CD4-positive, alpha-beta memory T cell (primary cell): ENCODE data around the gene HEATR5A. TPM values are rescaled to one million over a fixed set of nuclear protein-coding genes. Genes with fewer than 3 reads are reported as not detected.
"Not testable (repeated sequence)": the region's sequence is repeated elsewhere in the genome, so short reads cannot be mapped to it uniquely, and the experiment has no call there.

Source experiments
- CTCF ChIA-PET: fragments of 350-600 bp; sonication (Branson Sonifier 250); formaldehyde crosslinking; loops from one replicate; lab custom pipeline; 2021; ENCODE audit warnings: inconsistent platforms; ENCODE audit not compliant: partially characterized antibody; lab: Charles Lee
- POLR2A ChIA-PET: fragments of 350-600 bp; sonication (Branson Sonifier 250); formaldehyde crosslinking; loops from one replicate; lab custom pipeline; 2021; ENCODE audit not compliant: partially characterized antibody; lab: Charles Lee
- DNase-seq, 5 donors: peaks; one replicate each; pipeline versions ENCODE4 v3.0.0 to v3.0.0-alpha.2; 2020 to 2022; ENCODE audit warnings: mixed read lengths in 1 of 5
- H3K27ac ChIP-seq: one replicate; pipeline ENCODE4 v1.7.0; 2013; ENCODE audit warnings: low read depth, low read length
- H3K27me3 ChIP-seq: 2 replicates; pipeline ENCODE4 v1.7.0; 2013; ENCODE audit warnings: mild to moderate bottlenecking, low read length, moderate library complexity; ENCODE audit not compliant: insufficient read depth
- H3K36me3 ChIP-seq: 2 replicates; pipeline ENCODE4 v1.7.0; 2013; ENCODE audit warnings: mild to moderate bottlenecking, low read length, moderate library complexity; ENCODE audit not compliant: insufficient read depth
- H3K4me1 ChIP-seq: 2 replicates; pipeline ENCODE4 v1.7.0; 2013; ENCODE audit warnings: mild to moderate bottlenecking, low read length, moderate library complexity; ENCODE audit not compliant: insufficient read depth
- H3K4me3 ChIP-seq, 2 donors: one replicate each; pipeline ENCODE4 v1.7.0; 2013; ENCODE audit warnings: low read length in 2 of 2, mild to moderate bottlenecking in 1 of 2
- H3K9me3 ChIP-seq, 2 donors: one replicate each; pipeline ENCODE4 v1.7.0; 2013; ENCODE audit warnings: low read length in 2 of 2, control low read depth in 1 of 2; ENCODE audit not compliant: control insufficient read depth in 1 of 2
- H3K27ac Mint-ChIP-seq, 7 donors: one replicate each; pipeline ENCODE4 v1.8.0; 2020 to 2021; ENCODE audit warnings: mixed read lengths in 7 of 7, mild to moderate bottlenecking in 6 of 7, inconsistent platforms in 3 of 7, moderate library complexity in 3 of 7
- H3K27me3 Mint-ChIP-seq, 2 donors: one replicate each; pipeline ENCODE4 v1.8.0; 2020 to 2021; ENCODE audit warnings: mixed read lengths in 2 of 2
- H3K36me3 Mint-ChIP-seq, 2 donors: one replicate each; pipeline ENCODE4 v1.8.0; 2020 to 2021; ENCODE audit warnings: mixed read lengths in 2 of 2, inconsistent platforms in 1 of 2, mild to moderate bottlenecking in 1 of 2
- H3K4me1 Mint-ChIP-seq, 4 donors: one replicate each; pipeline ENCODE4 v1.8.0; 2020 to 2021; ENCODE audit warnings: mixed read lengths in 4 of 4, mild to moderate bottlenecking in 1 of 4
- H3K4me3 Mint-ChIP-seq, 8 donors: one replicate each; pipeline ENCODE4 v1.8.0; 2020 to 2021; ENCODE audit warnings: mixed read lengths in 8 of 8, mild to moderate bottlenecking in 7 of 8, moderate library complexity in 6 of 8, inconsistent platforms in 3 of 8
- H3K9me3 Mint-ChIP-seq, 8 donors: one replicate each; pipeline ENCODE4 v1.8.0; 2020 to 2021; ENCODE audit warnings: mixed read lengths in 8 of 8, mild to moderate bottlenecking in 5 of 8, inconsistent platforms in 3 of 8, moderate library complexity in 1 of 8
- intact Hi-C: fragments of 100-400 bp; cut with micrococcal nuclease; formaldehyde crosslinking; loops from one replicate; pipeline ENCODE4 v1.15.1; 2023
- polyA plus RNA-seq, 2 donors: library from polyadenylated mRNA; unstranded; fragments of 300-500 nt; fragmentation: Illumina TruSeq; gene quantifications; one replicate each; pipeline ENCODE4 v1.2.3, GENCODE V29; 2021
- total RNA-seq, 2 experiments: library from RNA; stranded (reverse); gene quantifications; one replicate each; pipeline ENCODE4 v1.2.3, GENCODE V29; 2021

The HEATR5A gene
- total and polyA plus RNA-seq, 4 experiments from 2014 or later = 5.4 to 16.4 (median 12.1) TPM

DNA sequence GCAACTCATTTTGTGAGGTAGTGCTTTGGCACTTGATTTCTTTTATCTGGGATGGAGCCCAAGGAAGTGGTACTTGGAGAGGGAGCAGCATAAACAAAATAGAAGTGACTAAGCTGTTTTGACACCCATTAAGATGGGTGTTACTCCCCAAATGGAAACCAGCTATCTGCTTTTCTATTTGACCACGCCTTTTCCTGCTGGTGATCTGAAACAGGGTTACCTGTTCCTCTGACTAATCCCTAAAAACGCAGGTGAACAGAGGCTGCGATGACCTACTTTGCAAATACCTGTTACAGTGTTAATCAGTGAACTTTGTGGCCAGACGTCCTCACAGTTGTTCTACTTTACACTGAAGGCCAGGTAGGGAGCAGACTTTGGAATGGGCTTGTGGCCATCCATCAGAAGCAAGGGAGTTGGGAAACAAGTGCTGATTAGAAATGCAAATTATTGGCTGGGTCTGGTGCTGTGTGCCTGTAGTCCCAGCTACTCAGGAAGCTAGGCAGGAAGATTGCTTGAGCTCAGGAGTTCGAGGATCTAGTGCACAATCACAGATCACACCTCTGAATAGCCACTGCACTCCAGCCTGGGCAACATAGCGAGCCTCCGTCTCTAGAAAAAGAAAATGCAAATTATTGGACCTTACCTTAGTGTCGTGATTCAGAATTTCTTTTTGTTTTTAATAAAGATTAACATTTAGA is 154.5 kb downstream of the HEATR5A start:
- Mint-ChIP-seq H3K27ac (peak overlapping the region in 2 of 7 donors; percentile 37 to 43), H3K4me3 (no peak overlapping the region), H3K9me3 (peaks cover 0 to 6% (median 3%) of the 10 kb centered on the region in 8 donors), H3K27me3 (peaks cover 0 to 3% of the 10 kb centered on the region in 2 donors), H3K4me1 (peaks cover 11 to 16% (median 13%) of the 10 kb centered on the region in 4 donors), H3K36me3 (no peaks in the 10 kb centered on the region)
- ChIA-PET POLR2A (interaction anchor here (0.6 kb wide), 1 partner anchor 8 kb away, joined by 3 read pairs; no protein-coding TSS in a partner anchor), CTCF (interaction anchor here (1.0 kb wide), 1 partner anchor 31 kb away, joined by 3 read pairs; no protein-coding TSS in a partner anchor)
- Histone ChIP-seq H3K27me3 (no peaks in the 10 kb centered on the region), H3K4me3 (no peak overlapping the region), H3K27ac (no peak overlapping the region), H3K36me3 (no peaks in the 10 kb centered on the region), H3K4me1 (no peaks in the 10 kb centered on the region), H3K9me3 (no peaks in the 10 kb centered on the region)
- intact Hi-C loops = no loop called here
- DNase-seq = no peak

GRCh38 chr14:31263485-31264133 is 156.7 kb downstream of the HEATR5A start:
- POLR2A ChIA-PET = interaction anchor here (2.4 kb wide), 1 partner anchor 56 kb away, joined by 7 read pairs; the partner anchor contains the start of gene HECTD1
- CTCF ChIA-PET = no interaction called here
- DNase-seq = no peak
- no peaks in the 10 kb centered on the region for H3K9me3 ChIP-seq
- no peaks in the 10 kb centered on the region for H3K36me3 Mint-ChIP-seq
- no peak overlapping the region for H3K27ac ChIP-seq
- no peaks in the 10 kb centered on the region for H3K36me3 ChIP-seq
- H3K4me1 Mint-ChIP-seq = peaks cover 11 to 16% (median 13%) of the 10 kb centered on the region in 4 donors
- H3K4me3 ChIP-seq = no peak overlapping the region
- H3K27me3 Mint-ChIP-seq = peaks cover 0 to 3% of the 10 kb centered on the region in 2 donors
- H3K9me3 Mint-ChIP-seq = no peaks in the 10 kb centered on the region
- no peaks in the 10 kb centered on the region for H3K4me1 ChIP-seq
- H3K4me3 Mint-ChIP-seq = no peak overlapping the region
- H3K27ac Mint-ChIP-seq = no peak overlapping the region
- no peaks in the 10 kb centered on the region for H3K27me3 ChIP-seq
- intact Hi-C loops = no loop called here

DNA sequence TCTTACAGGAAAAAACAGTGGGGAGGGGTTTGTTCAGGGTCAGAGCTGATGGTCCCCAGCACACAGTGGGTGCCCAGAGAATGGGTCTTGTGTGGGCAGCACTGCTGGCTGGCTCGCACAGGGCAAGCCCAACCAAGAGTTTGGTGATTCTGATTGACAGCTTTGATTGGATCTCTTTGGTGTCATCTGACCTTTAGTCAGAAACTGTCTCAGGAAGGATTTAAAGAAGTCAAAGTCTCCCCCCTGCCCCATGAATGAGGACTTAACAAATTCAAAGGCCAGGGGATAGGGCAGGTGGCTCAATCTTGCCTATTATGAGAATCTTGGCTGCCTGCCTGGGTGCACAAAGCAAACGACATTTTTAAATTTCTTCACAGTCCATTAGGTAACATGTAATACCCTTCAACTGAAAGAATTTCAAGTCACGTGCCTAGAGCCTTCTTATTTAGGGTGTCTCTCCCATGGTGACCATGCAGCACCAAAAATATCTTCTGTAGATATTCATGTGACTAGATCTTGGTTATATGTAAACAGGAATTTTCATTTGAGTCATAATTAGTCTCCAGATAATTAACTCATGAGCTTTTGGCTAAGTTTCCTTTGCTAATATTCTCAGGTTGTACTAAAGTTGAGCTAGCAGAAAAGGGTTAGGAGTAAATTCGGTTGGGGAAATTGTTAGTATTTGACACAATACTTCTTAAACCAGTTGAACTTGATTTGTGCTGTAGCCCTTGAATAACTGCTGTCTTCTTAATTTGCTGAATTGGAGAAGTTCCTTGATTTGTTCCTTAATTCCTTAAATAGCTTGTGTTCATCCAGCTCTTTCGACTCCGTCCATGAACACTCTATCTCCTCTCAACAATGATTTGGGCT is 158.3 kb downstream of the HEATR5A start:
- H3K4me1 ChIP-seq = no peaks in the 10 kb centered on the region
- intact Hi-C loops = no loop called here
- POLR2A ChIA-PET = interaction anchor here (2.4 kb wide), 1 partner anchor 55 kb away, joined by 7 read pairs; the partner anchor contains the start of gene HECTD1
- H3K27me3 Mint-ChIP-seq = peaks cover 0 to 3% of the 10 kb centered on the region in 2 donors
- no peaks in the 10 kb centered on the region for H3K9me3 ChIP-seq
- no peaks in the 10 kb centered on the region for H3K9me3 Mint-ChIP-seq
- H3K27me3 ChIP-seq = no peaks in the 10 kb centered on the region
- H3K4me1 Mint-ChIP-seq = peaks cover 11 to 16% (median 13%) of the 10 kb centered on the region in 4 donors
- H3K36me3 ChIP-seq = no peaks in the 10 kb centered on the region
- H3K36me3 Mint-ChIP-seq = no peaks in the 10 kb centered on the region
- no peak overlapping the region for H3K27ac ChIP-seq
- no peak overlapping the region for H3K4me3 Mint-ChIP-seq
- H3K4me3 ChIP-seq = no peak overlapping the region
- CTCF ChIA-PET = interaction anchor here (1.2 kb wide), 2 partner anchors 53 to 64 kb away, joined by 3 read pairs; no protein-coding TSS in a partner anchor
- H3K27ac Mint-ChIP-seq = no peak overlapping the region
- DNase-seq = no peak

DNA sequence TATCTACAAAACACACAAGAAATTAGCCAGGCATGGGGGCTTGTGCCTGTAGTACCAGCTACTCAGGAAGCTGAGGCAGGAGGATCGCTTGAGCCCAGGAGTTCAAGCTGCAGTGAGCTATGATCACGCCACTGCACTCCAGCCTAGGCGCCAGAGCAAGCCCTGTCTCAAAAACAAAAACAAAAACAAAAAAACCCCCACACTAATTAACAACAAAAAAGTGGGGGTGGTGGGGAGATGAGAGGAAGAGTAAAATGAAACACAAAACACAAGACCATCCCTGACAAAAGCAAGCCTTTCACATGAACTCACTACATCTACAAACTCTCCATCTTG is 158.9 kb downstream of the HEATR5A start:
- Histone ChIP-seq H3K4me3 (no peak overlapping the region), H3K27me3 (no peaks in the 10 kb centered on the region), H3K9me3 (no peaks in the 10 kb centered on the region), H3K27ac (no peak overlapping the region), H3K36me3 (no peaks in the 10 kb centered on the region), H3K4me1 (no peaks in the 10 kb centered on the region)
- Mint-ChIP-seq H3K9me3 (no peaks in the 10 kb centered on the region), H3K4me3 (no peak overlapping the region), H3K36me3 (no peaks in the 10 kb centered on the region), H3K27ac (no peak overlapping the region), H3K4me1 (peaks cover 10 to 15% (median 13%) of the 10 kb centered on the region in 4 donors), H3K27me3 (peaks cover 0 to 3% of the 10 kb centered on the region in 2 donors)
- intact Hi-C loops = no loop called here
- ChIA-PET POLR2A (interaction anchor here (2.4 kb wide), 1 partner anchor 54 kb away, joined by 7 read pairs; the partner anchor contains the start of gene HECTD1), CTCF (interaction anchor here (1.2 kb wide), 1 partner anchor 65 kb away, joined by 3 read pairs; no protein-coding TSS in a partner anchor)
- DNase-seq = no peak

- intact Hi-C loops, H3K27me3 ChIP-seq, H3K4me3 Mint-ChIP-seq, H3K36me3 Mint-ChIP-seq, H3K4me1 ChIP-seq, H3K9me3 Mint-ChIP-seq, DNase-seq, H3K4me3 ChIP-seq, H3K27ac ChIP-seq, POLR2A ChIA-PET, H3K36me3 ChIP-seq, H3K27ac Mint-ChIP-seq, H3K4me1 Mint-ChIP-seq, H3K9me3 ChIP-seq, H3K27me3 Mint-ChIP-seq: not testable (repeated sequence)
- CTCF ChIA-PET = interaction anchor here (0.7 kb wide), 1 partner anchor 17 kb away, joined by 3 read pairs; no protein-coding TSS in a partner anchor
Measured at GRCh38 chr14:31259040-31259435, 161.3 kb downstream of the HEATR5A start.

DNA sequence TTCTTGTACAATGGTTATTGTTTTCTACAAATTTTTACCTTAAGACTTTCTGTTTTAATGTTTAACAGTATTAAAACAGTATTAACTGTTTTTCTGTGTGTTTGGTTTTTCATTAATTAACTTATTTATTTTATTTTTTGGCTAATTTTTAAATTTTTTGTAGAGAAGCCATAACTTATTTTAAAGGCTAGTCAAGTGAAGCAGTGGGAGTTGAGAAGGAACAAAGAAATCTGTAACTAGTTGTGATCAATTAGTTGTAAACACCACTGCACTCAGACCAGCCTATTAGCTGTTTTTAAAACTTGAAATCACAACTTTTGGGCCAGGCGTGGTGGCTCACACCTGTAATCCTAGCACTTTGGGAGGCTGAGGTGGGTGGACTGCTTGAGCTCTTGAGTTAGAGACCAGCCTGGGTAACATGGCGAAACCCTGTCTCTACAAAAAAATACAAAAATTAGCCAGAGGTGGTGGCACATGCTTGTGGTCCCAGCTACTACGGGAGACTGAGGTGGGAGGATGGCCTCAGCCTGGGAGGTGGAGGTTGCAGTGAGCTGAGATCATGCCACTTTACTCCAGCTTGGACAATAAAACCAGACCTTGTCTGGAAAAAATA is 161.8 kb downstream of the HEATR5A start:
- H3K4me1 Mint-ChIP-seq = no peaks in the 10 kb centered on the region
- H3K4me3 Mint-ChIP-seq = no peak overlapping the region
- peaks cover 0 to 3% of the 10 kb centered on the region in 2 donors for H3K27me3 Mint-ChIP-seq
- Histone ChIP-seq H3K36me3 (no peaks in the 10 kb centered on the region), H3K9me3 (no peaks in the 10 kb centered on the region), H3K4me3 (no peak overlapping the region), H3K27ac (no peak overlapping the region), H3K27me3 (no peaks in the 10 kb centered on the region), H3K4me1 (no peaks in the 10 kb centered on the region)
- ChIA-PET CTCF (no interaction called here), POLR2A (no interaction called here)
- no peaks in the 10 kb centered on the region for H3K36me3 Mint-ChIP-seq
- intact Hi-C loops = no loop called here
- H3K27ac Mint-ChIP-seq = no peak overlapping the region
- DNase-seq = no peak
- no peaks in the 10 kb centered on the region for H3K9me3 Mint-ChIP-seq
